Upper lobe of left lung (tissue), 4 donors: Measurements from ENCODE around the gene ACTN1.

ENCODE experiments used
- EP300 ChIP-seq, 4 donors: sonication (generic); formaldehyde crosslinking; IDR thresholded peaks; one replicate each; pipeline ENCODE4 v1.5.1; 2017; ENCODE audit warnings: antibody characterized with exemption in 4 of 4, control low read depth in 2 of 4
- POLR2A ChIP-seq, 4 donors: fragments of 450-650 bp; IDR thresholded peaks; one replicate each; pipeline ENCODE4 v1.5.1; 2016 to 2017; ENCODE audit warnings: antibody characterized with exemption in 4 of 4, mild to moderate bottlenecking in 2 of 4
- POLR2AphosphoS5 ChIP-seq, 2 donors: sonication (generic); formaldehyde crosslinking; IDR thresholded peaks; one replicate each; pipeline ENCODE4 v1.5.1; 2017; ENCODE audit warnings: antibody characterized with exemption in 2 of 2
- TF ChIP-seq, protein P1 (sequence below), 6 experiments: fragments of 450-650 bp in 4 of 6; fragments of 200-600 bp in 2 of 6; sonication (generic) in 2 of 6; IDR thresholded peaks; one replicate each; pipeline ENCODE4 v1.5.1; 2016 to 2019; ENCODE audit warnings: antibody characterized with exemption in 6 of 6

DNA sequence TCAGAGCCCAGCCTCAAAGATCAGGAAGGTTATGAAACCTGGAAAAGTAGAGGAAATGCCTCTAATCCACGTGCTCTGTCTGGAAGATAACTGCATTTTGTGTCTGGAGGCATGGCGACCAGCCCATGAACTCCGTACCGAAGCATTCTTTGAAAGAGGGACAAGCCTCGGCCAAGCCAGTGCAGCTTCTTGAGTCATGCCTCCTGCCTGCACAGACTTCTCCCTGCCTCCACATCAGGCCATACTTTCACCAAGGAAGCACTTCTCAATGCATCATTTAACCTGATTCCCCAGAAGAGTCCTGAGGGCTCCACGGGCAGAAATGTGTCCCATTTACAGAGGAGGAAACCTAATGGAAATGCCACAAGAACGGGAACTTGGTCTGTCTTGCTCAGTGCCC, 3.4 kb downstream of the ACTN1 start:
- TF ChIP-seq, protein P1, sequence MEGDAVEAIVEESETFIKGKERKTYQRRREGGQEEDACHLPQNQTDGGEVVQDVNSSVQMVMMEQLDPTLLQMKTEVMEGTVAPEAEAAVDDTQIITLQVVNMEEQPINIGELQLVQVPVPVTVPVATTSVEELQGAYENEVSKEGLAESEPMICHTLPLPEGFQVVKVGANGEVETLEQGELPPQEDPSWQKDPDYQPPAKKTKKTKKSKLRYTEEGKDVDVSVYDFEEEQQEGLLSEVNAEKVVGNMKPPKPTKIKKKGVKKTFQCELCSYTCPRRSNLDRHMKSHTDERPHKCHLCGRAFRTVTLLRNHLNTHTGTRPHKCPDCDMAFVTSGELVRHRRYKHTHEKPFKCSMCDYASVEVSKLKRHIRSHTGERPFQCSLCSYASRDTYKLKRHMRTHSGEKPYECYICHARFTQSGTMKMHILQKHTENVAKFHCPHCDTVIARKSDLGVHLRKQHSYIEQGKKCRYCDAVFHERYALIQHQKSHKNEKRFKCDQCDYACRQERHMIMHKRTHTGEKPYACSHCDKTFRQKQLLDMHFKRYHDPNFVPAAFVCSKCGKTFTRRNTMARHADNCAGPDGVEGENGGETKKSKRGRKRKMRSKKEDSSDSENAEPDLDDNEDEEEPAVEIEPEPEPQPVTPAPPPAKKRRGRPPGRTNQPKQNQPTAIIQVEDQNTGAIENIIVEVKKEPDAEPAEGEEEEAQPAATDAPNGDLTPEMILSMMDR (IDR thresholded peaks at IDR 0.05), result no peak
- TF ChIP-seq POLR2A (IDR thresholded peaks at IDR 0.05) (no peak), POLR2AphosphoS5 (IDR thresholded peaks at IDR 0.05) (no peak), EP300 (IDR thresholded peaks at IDR 0.05) (no peak)
